ENCODE measurements around the gene BCL6B. TPM values are rescaled to one million over a fixed set of nuclear protein-coding genes. Genes with fewer than 3 reads are reported as not detected.

The BCL6B gene
- total RNA-seq, 1 experiment from 2014 or later = 0.57 TPM

- Histone ChIP-seq H3K4me3 (replicated peaks in 1 of 2; ENCODE audit: low read depth in 1 of 2, low read length in 2 of 2) (no peak overlapping the region), H3K4me1 (ENCODE audit: control insufficient read depth in 1 of 2, insufficient read depth in 2 of 2, low read length in 2 of 2) (peaks cover 0 to 3% of the 10 kb centered on the region in 2 experiments; a peak in 2 of 4 replicates), H3K79me2 (ENCODE audit: insufficient read depth, low read length) (no peaks in the 10 kb centered on the region), H3K36me3 (ENCODE audit: control insufficient read depth in 1 of 2, insufficient read depth in 2 of 2, low read length in 2 of 2) (no peaks in the 10 kb centered on the region), H2AFZ (ENCODE audit: low read depth, low read length, poor library complexity, severe bottlenecking) (no peak overlapping the region), H3K9ac (ENCODE audit: low read length) (no peak overlapping the region), H4K20me1 (ENCODE audit: insufficient read depth) (no peaks in the 10 kb centered on the region), H3K27me3 (ENCODE audit: insufficient read depth, low read length) (peaks cover 4% of the 10 kb centered on the region; the same call in 1 of the 2 replicates), H3K4me2 (ENCODE audit: low read length) (no peak overlapping the region), H3K27ac (ENCODE audit: low read depth, low read length) (no peak overlapping the region), H3K9me3 (ENCODE audit: control insufficient read depth in 1 of 2, insufficient read depth in 1 of 2, low read depth in 1 of 2, low read length in 2 of 2) (no peaks in the 10 kb centered on the region), H3K9me2 (ENCODE audit: insufficient read depth) (no peaks in the 10 kb centered on the region)
- intact Hi-C loops (cut with micrococcal nuclease) = no loop called here
- TF ChIP-seq RAD21 (IDR thresholded peaks at IDR 0.05; ENCODE audit: low read depth) = no peak
- no peak for TF ChIP-seq SIN3A (IDR thresholded peaks at IDR 0.05; ENCODE audit: low read depth)
- TF ChIP-seq ZNF274 (IDR thresholded peaks at IDR 0.05; ENCODE audit: low read depth, low read length) = no peak
- no peak for TF ChIP-seq TCF7L2 (IDR thresholded peaks at IDR 0.05; ENCODE audit: borderline replicate concordance, extremely low read depth, insufficient read depth, insufficient read length)
- TF ChIP-seq ELF1 (IDR thresholded peaks at IDR 0.05; ENCODE audit: borderline replicate concordance, low read depth) = no peak
- no peak for TF ChIP-seq YY1 (IDR thresholded peaks at IDR 0.05; ENCODE audit: extremely low read depth, insufficient replicate concordance, low read depth, low read length)
- TF ChIP-seq CTCF (IDR thresholded peaks at IDR 0.05 in 2 of 3, conservative IDR thresholded peaks at IDR 0.05 in 1 of 3; ENCODE audit: borderline replicate concordance in 1 of 3, insufficient read depth in 1 of 3, low read depth in 2 of 3, low read length in 2 of 3) = no peak
- no peak for TF ChIP-seq POLR2A (IDR thresholded peaks at IDR 0.05; ENCODE audit: borderline replicate concordance, extremely low read depth, insufficient read depth, insufficient read length)
- no peak for TF ChIP-seq SP1 (IDR thresholded peaks at IDR 0.05; ENCODE audit: low read depth)
- TF ChIP-seq EZH2 (IDR thresholded peaks at IDR 0.05) = no peak
- no peak for TF ChIP-seq ZFX (IDR thresholded peaks at IDR 0.05)
- no peak for TF ChIP-seq SRF (IDR thresholded peaks at IDR 0.05; ENCODE audit: low read depth)
- TF ChIP-seq CBX3 (IDR thresholded peaks at IDR 0.05; ENCODE audit: low read depth) = no peak
- no peak for TF ChIP-seq EZH2phosphoT487 (IDR thresholded peaks at IDR 0.05; ENCODE audit: borderline replicate concordance)
- no peak for TF ChIP-seq REST (IDR thresholded peaks at IDR 0.05; ENCODE audit: low read depth)
- TF ChIP-seq, protein P1, sequence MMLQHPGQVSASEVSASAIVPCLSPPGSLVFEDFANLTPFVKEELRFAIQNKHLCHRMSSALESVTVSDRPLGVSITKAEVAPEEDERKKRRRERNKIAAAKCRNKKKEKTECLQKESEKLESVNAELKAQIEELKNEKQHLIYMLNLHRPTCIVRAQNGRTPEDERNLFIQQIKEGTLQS (IDR thresholded peaks at IDR 0.05) = no peak
- TF ChIP-seq, protein P2, sequence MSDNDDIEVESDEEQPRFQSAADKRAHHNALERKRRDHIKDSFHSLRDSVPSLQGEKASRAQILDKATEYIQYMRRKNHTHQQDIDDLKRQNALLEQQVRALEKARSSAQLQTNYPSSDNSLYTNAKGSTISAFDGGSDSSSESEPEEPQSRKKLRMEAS (IDR thresholded peaks at IDR 0.05) = no peak
- no peak for TF ChIP-seq EGR1 (IDR thresholded peaks at IDR 0.05; ENCODE audit: low read depth)
- TF ChIP-seq CEBPB (IDR thresholded peaks at IDR 0.05; ENCODE audit: low read depth) = no peak
- no TSS peak for BruUV-seq (replicated peaks)
- CTCF ChIA-PET = no interaction called here
- RAD21 ChIA-PET (ENCODE audit: low non-redundant PET in 1 of 2, low total read pairs in 2 of 2, uncharacterized antibody in 2 of 2, unreplicated experiment in 2 of 2) = no interaction called here
- POLR2A ChIA-PET = no interaction called here
- ATAC-seq (no peak), DNase-seq (ENCODE audit: low read depth, low spot score) (no peak)
These were observed 45.4 kb downstream of the BCL6B start for GRCh38 chr17:7068268-7068667.
